ENCODE results near the gene CRACR2B.

- no peak for TF ChIP-seq POLR2AphosphoS5 (IDR thresholded peaks at IDR 0.05; ENCODE audit: low read depth, low read length)
- TF ChIP-seq SIN3A (conservative IDR thresholded peaks at IDR 0.05 in 1 of 2, IDR thresholded peaks at IDR 0.05 in 1 of 2; ENCODE audit: low read depth in 1 of 2, low read length in 2 of 2): no peak
- TF ChIP-seq POU5F1 (IDR thresholded peaks at IDR 0.05; ENCODE audit: low read depth, low read length): no peak
- no peak for TF ChIP-seq POLR2A (IDR thresholded peaks at IDR 0.05; ENCODE audit: control extremely low read depth in 1 of 2, low read depth in 2 of 2, low read length in 2 of 2)
- TF ChIP-seq, protein P1, sequence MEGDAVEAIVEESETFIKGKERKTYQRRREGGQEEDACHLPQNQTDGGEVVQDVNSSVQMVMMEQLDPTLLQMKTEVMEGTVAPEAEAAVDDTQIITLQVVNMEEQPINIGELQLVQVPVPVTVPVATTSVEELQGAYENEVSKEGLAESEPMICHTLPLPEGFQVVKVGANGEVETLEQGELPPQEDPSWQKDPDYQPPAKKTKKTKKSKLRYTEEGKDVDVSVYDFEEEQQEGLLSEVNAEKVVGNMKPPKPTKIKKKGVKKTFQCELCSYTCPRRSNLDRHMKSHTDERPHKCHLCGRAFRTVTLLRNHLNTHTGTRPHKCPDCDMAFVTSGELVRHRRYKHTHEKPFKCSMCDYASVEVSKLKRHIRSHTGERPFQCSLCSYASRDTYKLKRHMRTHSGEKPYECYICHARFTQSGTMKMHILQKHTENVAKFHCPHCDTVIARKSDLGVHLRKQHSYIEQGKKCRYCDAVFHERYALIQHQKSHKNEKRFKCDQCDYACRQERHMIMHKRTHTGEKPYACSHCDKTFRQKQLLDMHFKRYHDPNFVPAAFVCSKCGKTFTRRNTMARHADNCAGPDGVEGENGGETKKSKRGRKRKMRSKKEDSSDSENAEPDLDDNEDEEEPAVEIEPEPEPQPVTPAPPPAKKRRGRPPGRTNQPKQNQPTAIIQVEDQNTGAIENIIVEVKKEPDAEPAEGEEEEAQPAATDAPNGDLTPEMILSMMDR (IDR thresholded peaks at IDR 0.05; ENCODE audit: control extremely low read depth in 1 of 3, insufficient read depth in 1 of 3, low read depth in 1 of 3, low read length in 3 of 3): no peak
- no peak for TF ChIP-seq EP300 (IDR thresholded peaks at IDR 0.05; ENCODE audit: borderline replicate concordance in 1 of 2, low read depth in 2 of 2, low read length in 2 of 2)
Observed at GRCh38 chr11:779955-780532, 47.7 kb upstream of the CRACR2B start.

All from H1 (cell line).